Parathyroid adenoma (tissue), 2 donors: ENCODE results near the gene AGO4.
"Not testable (repeated sequence)": the region's sequence is repeated elsewhere in the genome, so short reads cannot be mapped to it uniquely, and the experiment has no call there.

Experiments used
- H2AFZ ChIP-seq: fragments of 300-600 bp; sonication (generic); one replicate; pipeline ENCODE4 v1.7.0; 2017; ENCODE audit warnings: antibody characterized with exemption, mild to moderate bottlenecking
- H3K27ac ChIP-seq: fragments of 300-600 bp; sonication (generic); one replicate; pipeline ENCODE4 v1.7.0; 2017
- H3K27me3 ChIP-seq: fragments of 300-600 bp; sonication (generic); one replicate; pipeline ENCODE4 v1.7.0; 2017; ENCODE audit warnings: low read length; ENCODE audit not compliant: control insufficient read depth, insufficient read depth
- H3K36me3 ChIP-seq: fragments of 300-600 bp; sonication (generic); one replicate; pipeline ENCODE4 v1.7.0; 2017; ENCODE audit warnings: low read length; ENCODE audit not compliant: control insufficient read depth, insufficient read depth
- H3K4me1 ChIP-seq: fragments of 300-600 bp; sonication (generic); one replicate; pipeline ENCODE4 v1.7.0; 2017; ENCODE audit warnings: control low read depth
- H3K4me2 ChIP-seq: fragments of 300-600 bp; sonication (generic); one replicate; pipeline ENCODE4 v1.7.0; 2017; ENCODE audit warnings: low read length
- H3K4me3 ChIP-seq: fragments of 300-600 bp; sonication (generic); one replicate; pipeline ENCODE4 v1.7.0; 2017; ENCODE audit warnings: low read depth, low read length
- H3K79me2 ChIP-seq: fragments of 300-600 bp; sonication (generic); one replicate; pipeline ENCODE4 v1.7.0; 2017; ENCODE audit warnings: control low read depth
- H3K9ac ChIP-seq: fragments of 300-600 bp; sonication (generic); one replicate; pipeline ENCODE4 v1.7.0; 2017; ENCODE audit warnings: mild to moderate bottlenecking
- H3K9me3 ChIP-seq: fragments of 300-600 bp; sonication (generic); one replicate; pipeline ENCODE4 v1.7.0; 2017; ENCODE audit warnings: low read length; ENCODE audit not compliant: control insufficient read depth
- CTCF ChIP-seq: fragments of 300-600 bp; sonication (generic); IDR thresholded peaks from one replicate; pipeline ENCODE4 v1.7.0; 2017; ENCODE audit warnings: antibody characterized with exemption, mild to moderate bottlenecking
- donor health status: primary hyperparathyroidism.

Gene AGO4

GRCh38 chr1:35885961-35886558, 78.2 kb downstream of the AGO4 start:
- Histone ChIP-seq H3K79me2 (no peaks in the 10 kb centered on the region), H3K4me3 (no peak overlapping the region), H3K9ac (no peak overlapping the region), H3K4me2 (no peak overlapping the region), H3K27ac (no peak overlapping the region), H2AFZ (no peak overlapping the region), H3K36me3 (no peaks in the 10 kb centered on the region), H3K4me1 (no peaks in the 10 kb centered on the region), H3K27me3 (no peaks in the 10 kb centered on the region), H3K9me3 (no peaks in the 10 kb centered on the region)
- no peak for TF ChIP-seq CTCF

- Histone ChIP-seq H3K4me3 (no peak overlapping the region), H3K9me3 (no peaks in the 10 kb centered on the region)
Measured at GRCh38 chr1:35886577-35887431, 79.0 kb downstream of the AGO4 start.

GRCh38 chr1:35887508-35887907, 79.7 kb downstream of the AGO4 start:
- no peak overlapping the region for H3K9ac ChIP-seq
- no peak overlapping the region for H2AFZ ChIP-seq
- no peak overlapping the region for H3K4me2 ChIP-seq
- H3K4me3 ChIP-seq: no peak overlapping the region
- H3K9me3 ChIP-seq: no peaks in the 10 kb centered on the region
- H3K36me3 ChIP-seq: no peaks in the 10 kb centered on the region
- no peak for TF ChIP-seq CTCF
- no peak overlapping the region for H3K27ac ChIP-seq
- no peaks in the 10 kb centered on the region for H3K4me1 ChIP-seq
- H3K27me3 ChIP-seq: no peaks in the 10 kb centered on the region
- no peaks in the 10 kb centered on the region for H3K79me2 ChIP-seq

More at GRCh38 chr1:35886577-35887431, 79.0 kb downstream of the AGO4 start:
- H3K36me3 ChIP-seq: no peaks in the 10 kb centered on the region
- H3K27me3 ChIP-seq: no peaks in the 10 kb centered on the region
- no peak overlapping the region for H3K27ac ChIP-seq
- H3K4me2 ChIP-seq: no peak overlapping the region
- no peak for TF ChIP-seq CTCF
- H3K79me2 ChIP-seq: no peaks in the 10 kb centered on the region
- H2AFZ ChIP-seq: no peak overlapping the region
- no peak overlapping the region for H3K9ac ChIP-seq
- no peaks in the 10 kb centered on the region for H3K4me1 ChIP-seq

GRCh38 chr1:35888255-35888654, 80.4 kb downstream of the AGO4 start:
- no peaks in the 10 kb centered on the region for H3K4me1 ChIP-seq
- no peak overlapping the region for H3K9ac ChIP-seq
- H3K27me3 ChIP-seq: no peaks in the 10 kb centered on the region
- H3K4me3 ChIP-seq: no peak overlapping the region
- H3K4me2 ChIP-seq: no peak overlapping the region
- no peak overlapping the region for H3K27ac ChIP-seq
- no peaks in the 10 kb centered on the region for H3K9me3 ChIP-seq
- no peaks in the 10 kb centered on the region for H3K36me3 ChIP-seq
- no peak overlapping the region for H2AFZ ChIP-seq
- TF ChIP-seq CTCF: no peak
- no peaks in the 10 kb centered on the region for H3K79me2 ChIP-seq

- H3K27me3 ChIP-seq, H3K9ac ChIP-seq, H3K9me3 ChIP-seq, H3K4me3 ChIP-seq, H3K4me1 ChIP-seq, H3K4me2 ChIP-seq, H3K79me2 ChIP-seq, H3K27ac ChIP-seq, H2AFZ ChIP-seq, H3K36me3 ChIP-seq: not testable (repeated sequence)
Measured at GRCh38 chr1:35888981-35889380, 81.2 kb downstream of the AGO4 start.
